ENCODE data around the gene AMDHD2. TPM values are rescaled to one million over a fixed set of nuclear protein-coding genes. Genes with fewer than 3 reads are reported as not detected.

AMDHD2 gene
- total and polyA plus RNA-seq, 2 of the 8 experiments (the other 6 are each of a cell fraction or from before 2014, with no cell fraction given) = 43.0 to 54.6 TPM

- H3K23me2 ChIP-seq (ENCODE audit: low read depth, low read length) = no peaks in the 10 kb centered on the region
- peak overlapping the region; percentile 40 for H3K4ac ChIP-seq (replicated peaks; ENCODE audit: insufficient read length, low read depth, low read length)
- peak overlapping the region; percentile 60; the same call in 1 of the 2 replicates for H2BK12ac ChIP-seq (ENCODE audit: low read depth, low read length)
- 89% methylated on average over 17 of the region's 18 CpGs; no CpG with 5 or more reads in 1 of the 2 experiments for WGBS, 2 experiments (ENCODE audit: extremely low coverage in 1 of 2, insufficient coverage in 1 of 2, insufficient read length in 1 of 2, insufficient replicate concordance in 2 of 2, low coverage in 1 of 2, low lambda C conversion rate in 2 of 2, missing lambda C conversion rate in 1 of 2)
- H3K18ac ChIP-seq (ENCODE audit: extremely low read depth, low read length) = peak overlapping the region; percentile 81
- H2BK15ac ChIP-seq (ENCODE audit: low read length) = peak overlapping the region; percentile 31; the same call in 1 of the 2 replicates
- no peak for FAIRE-seq
- peaks cover 0 to 2% (median 0%) of the 10 kb centered on the region in 4 experiments; a peak in 1 of 8 replicates for H3K36me3 ChIP-seq (ENCODE audit: control insufficient read depth in 2 of 4, insufficient read depth in 4 of 4, low read length in 3 of 4)
- peak overlapping the region; percentile 62 for H4K8ac ChIP-seq (ENCODE audit: extremely low read depth, insufficient read depth, low read length)
- no peak overlapping the region for H3K23ac ChIP-seq (ENCODE audit: insufficient read length)
- H3K27me3 ChIP-seq (replicated peaks in 1 of 4; ENCODE audit: control insufficient read depth in 3 of 4, extremely low read depth in 1 of 4, insufficient read depth in 3 of 4, low read length in 3 of 4) = no peaks in the 10 kb centered on the region; a peak in 1 of 7 replicates
- H4K5ac ChIP-seq (ENCODE audit: insufficient read length, low read depth, low read length) = no peak overlapping the region
- H2BK120ac ChIP-seq (replicated peaks; ENCODE audit: low read depth, low read length) = no peak overlapping the region
- peaks cover 0 to 16% (median 9%) of the 10 kb centered on the region in 4 experiments; a peak in 6 of 7 replicates for H3K4me1 ChIP-seq (replicated peaks in 1 of 4; ENCODE audit: control insufficient read depth in 3 of 4, insufficient read depth in 4 of 4, low read length in 3 of 4)
- no peak for DNase-seq (ENCODE audit: low read depth in 1 of 2, low spot score in 2 of 2)
- ChIA-PET POLR2A (ENCODE audit: partially characterized antibody) (interaction anchor here (0.6 to 2.0 kb wide), 16 partner anchors 8 to 493 kb away, joined by 3 to 10 read pairs (median 4); partner anchors contain the start of genes ATP6V0C, CEMP1, NTN3 and TEDC2), CTCF (ENCODE audit: partially characterized antibody) (interaction anchor here (0.6 to 3.3 kb wide), 45 partner anchors 9 to 322 kb away, joined by 3 to 32 read pairs (median 4); partner anchors contain the start of genes AMDHD2, ECI1, PDPK1 and TBC1D24)
- H3K14ac ChIP-seq (ENCODE audit: insufficient read length) = no peak overlapping the region
- TF ChIP-seq CTCF (IDR thresholded peaks at IDR 0.05; ENCODE audit: control extremely low read depth in 1 of 3, insufficient read depth in 1 of 3, low read depth in 1 of 3, low read length in 3 of 3) = no peak
- TF ChIP-seq ASH2L (IDR thresholded peaks at IDR 0.05; ENCODE audit: low read length) = peak; percentile 13
- H3K9me3 ChIP-seq (ENCODE audit: insufficient read depth in 2 of 2, low read depth in 1 of 2, low read length in 1 of 2) = no peaks in the 10 kb centered on the region
- H2BK20ac ChIP-seq (ENCODE audit: low read length) = no peak overlapping the region
- peaks cover 2 to 4% of the 10 kb centered on the region in 2 experiments for H4K20me1 ChIP-seq (replicated peaks in 1 of 2; ENCODE audit: control insufficient read depth in 1 of 2, insufficient read depth in 2 of 2, low read length in 2 of 2)
- peak overlapping the region; percentile 0 to 73; a peak in 3 of 4 replicates for H3K4me2 ChIP-seq (ENCODE audit: insufficient read depth in 1 of 2, low read depth in 2 of 2, low read length in 2 of 2)
- no peaks in the 10 kb centered on the region; the same call in 1 of the 2 replicates for H3K79me1 ChIP-seq (ENCODE audit: low read depth, low read length)
- no peaks in the 10 kb centered on the region for H3K79me2 ChIP-seq (ENCODE audit: control insufficient read depth in 1 of 2, insufficient read depth in 2 of 2, low read length in 2 of 2)
- H2AK5ac ChIP-seq (ENCODE audit: low read depth, low read length) = no peak overlapping the region; the same call in 1 of the 2 replicates
- peak overlapping the region in 2 of 4 experiments; percentile 14 to 60; a peak in 2 of 8 replicates for H3K4me3 ChIP-seq (ENCODE audit: extremely low read depth in 1 of 4, insufficient read depth in 2 of 4, low read depth in 3 of 4, low read length in 4 of 4)
- peak overlapping the region in 1 of 4 experiments; percentile 10; a peak in 3 of 7 replicates for H3K9ac ChIP-seq (replicated peaks in 1 of 4; ENCODE audit: extremely low read depth in 1 of 4, low read depth in 3 of 4, low read length in 3 of 4)
- no peak overlapping the region for H2AFZ ChIP-seq (ENCODE audit: low read length)
- no peak overlapping the region for H3K56ac ChIP-seq (replicated peaks; ENCODE audit: insufficient read length, low read depth, low read length)
- no peak overlapping the region for H3K27ac ChIP-seq (ENCODE audit: low read depth, low read length)
- peak overlapping the region; percentile 85 for H2BK5ac ChIP-seq (ENCODE audit: low read depth, low read length)
- no peak overlapping the region for H4K91ac ChIP-seq (replicated peaks; ENCODE audit: insufficient read length, low read length)
Measured at GRCh38 chr16:2501946-2502895, 17.9 kb upstream of the AMDHD2 start.

Measured in H1 (cell line).